Fibroblast of lung (primary cell): ENCODE results near the gene HTR3B. TPM values are rescaled to one million over a fixed set of nuclear protein-coding genes. Genes with fewer than 3 reads are reported as not detected.
"Not testable (repeated sequence)": the region's sequence is repeated elsewhere in the genome, so short reads cannot be mapped to it uniquely, and the experiment has no call there.

Experiments used
- DNase-seq, 2 donors: peaks; one replicate each; pipeline versions ENCODE4 v3.0.0 to v3.0.0-alpha.2; 2010; ENCODE audit warnings: low read depth in 2 of 2
- H2AFZ ChIP-seq: 2 replicates; pipeline ENCODE4 v1.5.1; 2012; ENCODE audit warnings: low read length, control low read depth, inconsistent platforms
- H3K27ac ChIP-seq: 2 replicates; pipeline ENCODE4 v1.5.1; 2011; ENCODE audit warnings: low read length, control low read depth; ENCODE audit not compliant: insufficient read depth
- H3K27me3 ChIP-seq: 2 replicates; pipeline ENCODE4 v1.5.1; 2011; ENCODE audit warnings: mild to moderate bottlenecking, low read length; ENCODE audit not compliant: control insufficient read depth, insufficient read depth
- H3K36me3 ChIP-seq: 2 replicates; pipeline ENCODE4 v1.5.1; 2011; ENCODE audit warnings: low read length; ENCODE audit not compliant: control insufficient read depth, insufficient read depth
- H3K4me1 ChIP-seq: 2 replicates; pipeline ENCODE4 v1.5.1; 2011; ENCODE audit warnings: low read length; ENCODE audit not compliant: control insufficient read depth, insufficient read depth; ENCODE audit errors: extremely low read depth
- H3K4me2 ChIP-seq: 2 replicates; pipeline ENCODE4 v1.5.1; 2011; ENCODE audit warnings: low read length, control low read depth; ENCODE audit not compliant: insufficient read depth; ENCODE audit errors: extremely low read depth
- H3K4me3 ChIP-seq, 4 experiments: fragments of 200-600 bp in 1 of 4; sonication (generic) in 1 of 4; replicated peaks in 1 of 4; 2 replicates each; pipeline ENCODE4 v1.5.1; 2011 to 2016; ENCODE audit warnings: low read length in 4 of 4, low read depth in 3 of 4, mild to moderate bottlenecking in 3 of 4, control low read depth in 2 of 4, inconsistent platforms in 1 of 4, mixed read lengths in 1 of 4; ENCODE audit not compliant: insufficient read depth in 1 of 4; ENCODE audit errors: control extremely low read depth in 1 of 4
- H3K79me2 ChIP-seq: 2 replicates; pipeline ENCODE4 v1.5.1; 2012; ENCODE audit warnings: mild to moderate bottlenecking, low read length, inconsistent platforms; ENCODE audit not compliant: control insufficient read depth, insufficient read depth
- H3K9ac ChIP-seq: 2 replicates; pipeline ENCODE4 v1.5.1; 2011; ENCODE audit warnings: mild to moderate bottlenecking, low read length, control low read depth; ENCODE audit not compliant: insufficient read depth
- H3K9me3 ChIP-seq: 2 replicates; pipeline ENCODE4 v1.5.1; 2012; ENCODE audit warnings: low read depth, low read length; ENCODE audit not compliant: control insufficient read depth, insufficient read depth
- H4K20me1 ChIP-seq: 2 replicates; pipeline ENCODE4 v1.5.1; 2011; ENCODE audit warnings: low read length; ENCODE audit not compliant: control insufficient read depth, insufficient read depth; ENCODE audit errors: extremely low read depth
- CTCF ChIP-seq, 2 donors: IDR thresholded peaks in 1 of 2; conservative IDR thresholded peaks in 1 of 2; 1 replicate in 1 of 2; 2 replicates in 1 of 2; pipeline ENCODE4 v1.5.1; 2011 to 2012; ENCODE audit warnings: low read length in 2 of 2, control low read depth in 1 of 2, inconsistent platforms in 1 of 2, low read depth in 1 of 2, mild to moderate bottlenecking in 1 of 2
- EZH2 ChIP-seq: IDR thresholded peaks from 2 replicates; pipeline ENCODE4 v1.5.1; 2012; ENCODE audit warnings: low read length, control low read depth, mild to moderate bottlenecking; ENCODE audit errors: missing control alignments
- polyA plus RNA-seq, 2 donors: library from polyadenylated mRNA; depleted of rRNA in 1 of 2; stranded (reverse) in 1 of 2; unstranded in 1 of 2; fragments of >200 nt; gene quantifications; 2 replicates each; pipeline ENCODE4 v1.2.1, GENCODE V29; 2011 to 2012; ENCODE audit warnings: missing spikeins in 1 of 2
- total RNA-seq: library from RNA; depleted of rRNA; stranded (reverse); fragments of >200 nt; gene quantifications from 2 replicates; pipeline ENCODE4 v1.2.1, GENCODE V29; 2014

Gene HTR3B
- total and polyA plus RNA-seq, 2 donors (not counting 1 experiment from before 2014, with no cell fraction given): not detected

- Histone ChIP-seq H2AFZ (no peak overlapping the region), H3K4me3 (no peak overlapping the region)
- TF ChIP-seq CTCF (conservative IDR thresholded peaks at IDR 0.05 in 1 of 2, IDR thresholded peaks at IDR 0.05 in 1 of 2; ENCODE audit: low read depth in 1 of 2, low read length in 2 of 2) (no peak), EZH2 (no peak)
Observed at GRCh38 chr11:113876798-113877669, 27.6 kb upstream of the HTR3B start.

GRCh38 chr11:113877670-113878055, 26.9 kb upstream of the HTR3B start:
- H2AFZ ChIP-seq: no peak overlapping the region
- no peaks in the 10 kb centered on the region for H3K4me1 ChIP-seq
- H3K9ac ChIP-seq: no peak overlapping the region
- H3K4me2 ChIP-seq: no peak overlapping the region
- no peaks in the 10 kb centered on the region for H4K20me1 ChIP-seq
- no peak for DNase-seq
- H3K9me3 ChIP-seq: no peaks in the 10 kb centered on the region
- H3K36me3 ChIP-seq: no peaks in the 10 kb centered on the region
- TF ChIP-seq EZH2: no peak
- H3K27ac ChIP-seq: no peak overlapping the region
- no peaks in the 10 kb centered on the region for H3K79me2 ChIP-seq
- H3K4me3 ChIP-seq: no peak overlapping the region
- no peaks in the 10 kb centered on the region for H3K27me3 ChIP-seq

More at GRCh38 chr11:113876798-113877669, 27.6 kb upstream of the HTR3B start:
- no peak for DNase-seq
- Histone ChIP-seq H3K36me3 (no peaks in the 10 kb centered on the region), H3K9me3 (no peaks in the 10 kb centered on the region), H3K4me2 (no peak overlapping the region), H3K79me2 (no peaks in the 10 kb centered on the region), H3K9ac (no peak overlapping the region), H4K20me1 (no peaks in the 10 kb centered on the region), H3K27me3 (no peaks in the 10 kb centered on the region), H3K27ac (no peak overlapping the region), H3K4me1 (no peaks in the 10 kb centered on the region)

- not testable (repeated sequence) for H2AFZ ChIP-seq, H3K9me3 ChIP-seq, H3K4me2 ChIP-seq, DNase-seq, H3K4me3 ChIP-seq, H3K79me2 ChIP-seq, H3K36me3 ChIP-seq, H3K4me1 ChIP-seq, H3K27ac ChIP-seq, H3K9ac ChIP-seq, H4K20me1 ChIP-seq, H3K27me3 ChIP-seq
Observed at GRCh38 chr11:113879446-113879845, 25.1 kb upstream of the HTR3B start.

- H3K4me1 ChIP-seq: no peaks in the 10 kb centered on the region
- TF ChIP-seq EZH2 (no peak), CTCF (conservative IDR thresholded peaks at IDR 0.05 in 1 of 2, IDR thresholded peaks at IDR 0.05 in 1 of 2; ENCODE audit: low read depth in 1 of 2, low read length in 2 of 2) (no peak)
- no peaks in the 10 kb centered on the region for H3K79me2 ChIP-seq
- H2AFZ ChIP-seq: no peak overlapping the region
- no peak overlapping the region for H3K9ac ChIP-seq
- H3K27ac ChIP-seq: no peak overlapping the region
- H3K36me3 ChIP-seq: no peaks in the 10 kb centered on the region
- H3K4me3 ChIP-seq: no peak overlapping the region
- no peaks in the 10 kb centered on the region for H3K27me3 ChIP-seq
- no peak for DNase-seq
- no peaks in the 10 kb centered on the region for H4K20me1 ChIP-seq
- no peak overlapping the region for H3K4me2 ChIP-seq
- H3K9me3 ChIP-seq: no peaks in the 10 kb centered on the region
Observed at GRCh38 chr11:113880971-113881370, 23.6 kb upstream of the HTR3B start.
